NT2/D1 (cell line): ENCODE measurements around the gene HS3ST6.
"Not testable (repeated sequence)": the region's sequence is repeated elsewhere in the genome, so short reads cannot be mapped to it uniquely, and the experiment has no call there.

ENCODE experiments used
- DNase-seq: peaks from one replicate; pipeline ENCODE4 v3.0.0-alpha.2; 2011; ENCODE audit warnings: low read depth, low spot score
- H3K27me3 ChIP-seq: 2 replicates; pipeline ENCODE4 v1.6.0; 2011; ENCODE audit warnings: mild to moderate bottlenecking; ENCODE audit not compliant: insufficient read length, insufficient read depth
- H3K36me3 ChIP-seq: 2 replicates; pipeline ENCODE4 v1.6.1; 2011; ENCODE audit warnings: mild to moderate bottlenecking, low read length, mixed read lengths; ENCODE audit not compliant: insufficient read depth, insufficient read length
- H3K4me1 ChIP-seq: 2 replicates; pipeline ENCODE4 v1.5.1; 2011; ENCODE audit not compliant: insufficient read depth, insufficient read length
- H3K4me3 ChIP-seq: 2 replicates; pipeline ENCODE4 v1.5.1; 2011; ENCODE audit warnings: low read depth; ENCODE audit not compliant: insufficient read length
- H3K9ac ChIP-seq: 2 replicates; pipeline ENCODE4 v1.6.0; 2011; ENCODE audit warnings: low read depth; ENCODE audit not compliant: insufficient read length
- H3K9me3 ChIP-seq: 2 replicates; pipeline ENCODE4 v1.5.1; 2011; ENCODE audit warnings: mild to moderate bottlenecking, low read length; ENCODE audit not compliant: insufficient read depth
- SUZ12 ChIP-seq: IDR thresholded peaks from 2 replicates; pipeline ENCODE4 v1.6.1; 2011; ENCODE audit not compliant: insufficient read length, insufficient read depth; ENCODE audit errors: extremely low read depth
- YY1 ChIP-seq: IDR thresholded peaks from 2 replicates; pipeline ENCODE4 v1.6.1; 2011; ENCODE audit not compliant: insufficient read length, insufficient read depth
- ZNF274 ChIP-seq: IDR thresholded peaks from 2 replicates; pipeline ENCODE4 v1.6.1; 2011; ENCODE audit warnings: mild to moderate bottlenecking, low read depth, low read length

HS3ST6 gene

DNA sequence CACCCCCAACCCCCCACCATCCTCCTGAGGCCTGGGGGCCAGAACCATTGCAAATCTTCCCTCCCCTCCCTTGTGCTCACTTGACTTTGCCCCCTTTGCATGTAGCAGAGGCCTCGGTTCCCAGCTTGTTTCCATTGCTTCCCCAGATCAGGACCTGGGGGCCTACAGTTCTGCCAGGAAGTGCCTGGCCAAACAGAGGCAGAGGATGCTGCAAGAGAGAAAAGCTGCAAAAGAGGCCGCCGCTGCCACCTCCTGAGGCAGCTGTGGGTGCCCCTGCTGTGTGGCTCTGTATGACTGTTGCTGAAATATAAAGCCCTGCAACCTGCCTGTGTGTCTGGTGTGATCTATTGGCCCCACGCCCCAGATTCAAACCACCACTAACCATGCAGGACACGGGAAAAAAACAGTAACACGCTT, 43.4 kb upstream of the HS3ST6 start:
- no peak for DNase-seq
- Histone ChIP-seq H3K9ac (peak overlapping the region; percentile 57), H3K27me3 (no peaks in the 10 kb centered on the region), H3K4me1 (peaks cover 4% of the 10 kb centered on the region), H3K4me3 (no peak overlapping the region), H3K36me3 (peaks cover 50% of the 10 kb centered on the region), H3K9me3 (peaks cover 5% of the 10 kb centered on the region; the same call in 1 of the 2 replicates)
- TF ChIP-seq SUZ12 = no peak
- TF ChIP-seq YY1 = no peak
- TF ChIP-seq ZNF274 = no peak

GRCh38 chr16:1960665-1961630, 42.7 kb upstream of the HS3ST6 start:
- peak overlapping the region; percentile 99 for H3K4me3 ChIP-seq

GRCh38 chr16:1959269-1960039, 41.2 kb upstream of the HS3ST6 start, which contains the start of gene NDUFB10:
NDUFB10 (plus strand) TSS chr16:1959538; CDS start chr16:1959625, 87 bp downstream.
- peaks cover 8% of the 10 kb centered on the region for H3K4me1 ChIP-seq
- peak; percentile 7 for TF ChIP-seq YY1
- no peak for TF ChIP-seq SUZ12
- DNase-seq = peak; percentile 89
- peak within 1 kb of the TSS; percentile 100 for H3K9ac ChIP-seq
- H3K4me3 ChIP-seq = peak within 1 kb of the TSS; percentile 99
- peaks cover 5% of the 10 kb centered on the region; the same call in 1 of the 2 replicates for H3K9me3 ChIP-seq
- peaks cover 32% of the 10 kb centered on the region for H3K36me3 ChIP-seq
- H3K27me3 ChIP-seq = no peaks in the 10 kb centered on the region

More at GRCh38 chr16:1960665-1961630, 42.7 kb upstream of the HS3ST6 start:
- Histone ChIP-seq H3K9me3 (peaks cover 5% of the 10 kb centered on the region; the same call in 1 of the 2 replicates), H3K9ac (peak overlapping the region; percentile 100), H3K4me1 (peaks cover 4% of the 10 kb centered on the region), H3K36me3 (peaks cover 43% of the 10 kb centered on the region), H3K27me3 (no peaks in the 10 kb centered on the region)
- DNase-seq = peak; percentile 60
- TF ChIP-seq SUZ12 (no peak), ZNF274 (no peak), YY1 (no peak)

DNA sequence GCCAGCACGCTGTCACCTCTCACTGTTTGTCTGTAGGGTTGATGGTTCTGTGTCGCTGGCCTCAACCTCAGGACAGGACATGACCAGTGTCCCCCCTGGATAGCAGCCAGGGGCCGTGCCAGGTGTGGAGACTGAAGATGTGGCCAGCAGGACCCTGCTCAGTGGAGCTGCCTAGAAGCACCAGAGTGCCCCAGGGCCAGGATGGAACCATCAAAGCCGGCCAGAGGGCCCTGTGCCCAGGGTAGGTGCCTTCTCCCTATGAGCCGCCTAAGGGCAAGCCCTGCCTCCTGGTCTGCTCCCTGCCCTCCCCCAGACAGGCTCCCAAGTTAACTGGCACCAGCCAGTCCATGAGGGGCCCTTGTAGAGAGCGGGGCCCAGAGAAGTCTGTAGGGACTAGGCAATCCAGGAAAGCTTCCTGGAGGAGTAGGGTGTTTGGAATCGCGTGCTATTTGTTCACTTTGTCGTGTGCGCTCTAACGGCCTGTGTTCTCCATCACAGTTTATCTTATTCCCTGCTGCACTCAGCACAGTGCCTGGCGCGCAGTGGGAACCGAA, 40.6 kb upstream of the HS3ST6 start:
- TF ChIP-seq ZNF274 = no peak
- no peak for TF ChIP-seq YY1
- no peak for TF ChIP-seq SUZ12
- H3K9me3 ChIP-seq = peaks cover 5% of the 10 kb centered on the region; the same call in 1 of the 2 replicates
- H3K27me3 ChIP-seq = no peaks in the 10 kb centered on the region
- H3K4me3 ChIP-seq = peak overlapping the region; percentile 99
- no peak for DNase-seq
- peaks cover 26% of the 10 kb centered on the region for H3K36me3 ChIP-seq
- H3K4me1 ChIP-seq = peaks cover 8% of the 10 kb centered on the region
- H3K9ac ChIP-seq = peak overlapping the region; percentile 79

- H3K4me3 ChIP-seq, H3K9ac ChIP-seq, DNase-seq, H3K9me3 ChIP-seq, H3K4me1 ChIP-seq, H3K27me3 ChIP-seq: not testable (repeated sequence)
- peaks cover 19% of the 10 kb centered on the region for H3K36me3 ChIP-seq
Measured at GRCh38 chr16:1958143-1958491, 39.9 kb upstream of the HS3ST6 start.

- Histone ChIP-seq H3K4me1 (peaks cover 11% of the 10 kb centered on the region), H3K36me3 (peaks cover 14% of the 10 kb centered on the region)
- not testable (repeated sequence) for H3K9me3 ChIP-seq, DNase-seq, H3K9ac ChIP-seq, H3K4me3 ChIP-seq, H3K27me3 ChIP-seq
Measured at GRCh38 chr16:1957434-1958142, 39.4 kb upstream of the HS3ST6 start.

DNA sequence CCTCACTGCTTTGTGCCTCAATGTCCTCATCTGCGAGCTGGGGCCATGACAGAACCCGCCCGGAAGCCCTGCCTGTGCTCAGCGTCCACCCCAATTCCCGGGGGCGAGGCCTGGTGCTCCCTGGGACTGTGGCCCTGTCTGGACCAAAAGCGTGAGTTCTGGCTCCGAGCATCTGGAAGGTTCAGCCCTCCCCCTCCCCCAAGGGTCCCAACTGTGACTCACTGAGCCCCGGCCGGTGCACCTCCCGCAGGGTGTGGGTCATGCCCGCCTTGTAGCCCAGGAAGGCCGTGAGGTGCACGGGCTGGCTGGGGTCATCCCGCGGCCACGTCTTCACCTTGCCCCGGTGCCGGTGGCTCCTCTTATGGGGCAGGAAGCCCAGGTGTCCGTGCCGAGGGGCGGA, 35.5 kb upstream of the HS3ST6 start:
- TF ChIP-seq SUZ12 (no peak), YY1 (no peak), ZNF274 (no peak)
- Histone ChIP-seq H3K27me3 (no peaks in the 10 kb centered on the region), H3K4me1 (peaks cover 16% of the 10 kb centered on the region), H3K9ac (peak overlapping the region; percentile 32), H3K4me3 (no peak overlapping the region), H3K9me3 (peaks cover 5% of the 10 kb centered on the region; the same call in 1 of the 2 replicates), H3K36me3 (no peaks in the 10 kb centered on the region)
- DNase-seq = no peak
